Panc1 (cell line): Measurements from ENCODE around the gene NGEF. TPM values are rescaled to one million over a fixed set of nuclear protein-coding genes. Genes with fewer than 3 reads are reported as not detected.

ENCODE experiments used
- ATAC-seq: fragments of 200-7000 bp; cut with Tn5 transposase; 2 replicates; pipeline ENCODE4 v1.9.1; 2020; ENCODE audit warnings: mild to moderate bottlenecking, moderate library complexity
- BruUV-seq: library from RNA; stranded (reverse); fragments of 400-500 nt; replicated peaks from 2 replicates; lab custom pipeline; 2021; lab: Mats Ljungman, UMichigan
- CTCF ChIA-PET: fragments of 300-600 bp; sonication (Branson Sonifier 250); formaldehyde crosslinking; loops from one replicate; lab custom pipeline; 2022; ENCODE audit warnings: antibody characterized with exemption; lab: Charles Lee
- POLR2A ChIA-PET: fragments of 300-600 bp; sonication (Branson Sonifier 250); formaldehyde crosslinking; loops from one replicate; lab custom pipeline; 2022; ENCODE audit warnings: antibody characterized with exemption; lab: Charles Lee
- DNase-seq: peaks from one replicate; pipeline ENCODE4 v3.0.0-alpha.2; 2010; ENCODE audit warnings: low read depth, low spot score
- H3K27ac ChIP-seq: 2 replicates; pipeline ENCODE4 v1.5.1; 2011; ENCODE audit warnings: mild to moderate bottlenecking, low read length, inconsistent platforms
- H3K27me3 ChIP-seq: fragments of 200-500 bp; sonication (Bioruptor generic); 2 replicates; pipeline ENCODE4 v1.6.0; 2014; ENCODE audit warnings: low read length, inconsistent platforms; ENCODE audit not compliant: control insufficient read depth, insufficient read depth
- H3K36me3 ChIP-seq: fragments of 200-500 bp; sonication (Bioruptor generic); 2 replicates; pipeline ENCODE4 v1.5.1; 2014; ENCODE audit warnings: inconsistent platforms, mild to moderate bottlenecking, low read length, moderate library complexity; ENCODE audit not compliant: control insufficient read depth, insufficient read depth
- H3K4me1 ChIP-seq: 2 replicates; pipeline ENCODE4 v1.5.1; 2011; ENCODE audit warnings: inconsistent platforms, mild to moderate bottlenecking, low read length, moderate library complexity; ENCODE audit not compliant: control insufficient read depth, insufficient read depth
- H3K4me3 ChIP-seq, 2 experiments: 2 replicates each; pipeline ENCODE4 v1.5.1; 2011 to 2012; ENCODE audit warnings: low read depth in 2 of 2, low read length in 2 of 2, mild to moderate bottlenecking in 2 of 2, inconsistent platforms in 1 of 2, moderate library complexity in 1 of 2
- H3K9me3 ChIP-seq: fragments of 200-500 bp; sonication (Bioruptor generic); 2 replicates; pipeline ENCODE4 v1.5.1; 2014; ENCODE audit warnings: low read depth, mild to moderate bottlenecking, inconsistent platforms, low read length, moderate library complexity; ENCODE audit not compliant: control insufficient read depth, insufficient read depth
- CTCF ChIP-seq: fragments of 450-650 bp; IDR thresholded peaks from 2 replicates; pipeline ENCODE4 v1.5.1; 2017; ENCODE audit warnings: mild to moderate bottlenecking
- POLR2AphosphoS5 ChIP-seq: IDR thresholded peaks from 2 replicates; pipeline ENCODE4 v1.6.1; 2012; ENCODE audit warnings: mild to moderate bottlenecking, low read depth, low read length, moderate library complexity
- REST ChIP-seq, 2 experiments: IDR thresholded peaks; 2 replicates each; pipeline ENCODE4 v1.6.1; 2011 to 2012; ENCODE audit warnings: low read depth in 2 of 2, control low read depth in 1 of 2, low read length in 1 of 2, mild to moderate bottlenecking in 1 of 2, moderate library complexity in 1 of 2; ENCODE audit not compliant: insufficient read depth in 1 of 2
- SIN3A ChIP-seq: IDR thresholded peaks from 2 replicates; pipeline ENCODE4 v1.6.1; 2012; ENCODE audit warnings: low read depth, mild to moderate bottlenecking, low read length, moderate library complexity, borderline replicate concordance; ENCODE audit not compliant: insufficient read depth
- TCF7L2 ChIP-seq: IDR thresholded peaks from 2 replicates; pipeline ENCODE4 v1.6.1; 2011; ENCODE audit warnings: mild to moderate bottlenecking, low read depth, low read length, inconsistent platforms
- in situ Hi-C: cut with HindIII; loops from 2 replicates; pipeline ENCODE4 v1.10.0; 2016; ENCODE audit warnings: low sequenced_read_pairs, low pct_unique_long_range_greater_than_20kb
- intact Hi-C: fragments of 100-400 bp; cut with micrococcal nuclease; formaldehyde crosslinking; loops from one replicate; pipeline ENCODE4 v1.10.0; 2022; ENCODE audit not compliant: unreplicated experiment
- total RNA-seq: library from RNA; stranded (reverse); gene quantifications from one replicate; pipeline ENCODE4 v1.2.1, GENCODE V29; 2021; ENCODE audit not compliant: unreplicated experiment

NGEF gene
- total RNA-seq, 1 experiment from 2014 or later, result 17.8 TPM

GRCh38 chr2:233023007-233023760 is 10.1 kb upstream of the NGEF start:
- no peak for TF ChIP-seq POLR2AphosphoS5
- TF ChIP-seq SIN3A, result no peak
- TF ChIP-seq CTCF, result no peak
- TF ChIP-seq TCF7L2, result no peak
- TF ChIP-seq REST (IDR thresholded peaks at IDR 0.05; ENCODE audit: insufficient read depth in 1 of 2, low read depth in 2 of 2, low read length in 1 of 2), result no peak
- no peak for ATAC-seq
- Histone ChIP-seq H3K4me1 (peaks cover 5% of the 10 kb centered on the region; the same call in 1 of the 2 replicates), H3K9me3 (no peaks in the 10 kb centered on the region), H3K27ac (peak overlapping the region; percentile 7; the same call in 1 of the 2 replicates), H3K36me3 (no peaks in the 10 kb centered on the region), H3K27me3 (no peaks in the 10 kb centered on the region), H3K4me3 (no peak overlapping the region)
- in situ Hi-C loops, result no loop called here
- ChIA-PET CTCF (no interaction called here), POLR2A (no interaction called here)
- intact Hi-C loops, result no loop called here
- no peak for DNase-seq
- BruUV-seq, result no TSS peak

- CTCF ChIA-PET, result no interaction called here
- POLR2A ChIA-PET, result no interaction called here
- no peaks in the 10 kb centered on the region for H3K9me3 ChIP-seq
- intact Hi-C loops (no loop called here), in situ Hi-C loops (no loop called here)
- TF ChIP-seq POLR2AphosphoS5, result no peak
- H3K4me3 ChIP-seq, result no peak overlapping the region
- DNase-seq (no peak), ATAC-seq (no peak)
- BruUV-seq, result no TSS peak
- H3K36me3 ChIP-seq, result no peaks in the 10 kb centered on the region
- H3K4me1 ChIP-seq, result peaks cover 5% of the 10 kb centered on the region; the same call in 1 of the 2 replicates
- no peaks in the 10 kb centered on the region for H3K27me3 ChIP-seq
- no peak overlapping the region for H3K27ac ChIP-seq
Observed at GRCh38 chr2:233022561-233022960, 9.5 kb upstream of the NGEF start.

GRCh38 chr2:233021771-233022170 is 8.7 kb upstream of the NGEF start:
- Histone ChIP-seq H3K27ac (no peak overlapping the region), H3K36me3 (no peaks in the 10 kb centered on the region), H3K4me3 (no peak overlapping the region), H3K9me3 (no peaks in the 10 kb centered on the region), H3K27me3 (no peaks in the 10 kb centered on the region), H3K4me1 (peaks cover 5% of the 10 kb centered on the region; the same call in 1 of the 2 replicates)
- intact Hi-C loops (no loop called here), in situ Hi-C loops (no loop called here)
- ChIA-PET POLR2A (interaction anchor here (0.6 kb wide), 1 partner anchor 10 kb away, joined by 4 read pairs; no protein-coding TSS in a partner anchor), CTCF (no interaction called here)
- no peak for TF ChIP-seq SIN3A
- no peak for TF ChIP-seq REST (IDR thresholded peaks at IDR 0.05; ENCODE audit: insufficient read depth in 1 of 2, low read depth in 2 of 2, low read length in 1 of 2)
- TF ChIP-seq TCF7L2, result no peak
- no peak for TF ChIP-seq CTCF
- no peak for TF ChIP-seq POLR2AphosphoS5
- no peak for DNase-seq
- BruUV-seq, result no TSS peak
- ATAC-seq, result no peak
